OCI-LY1 (cell line): Measurements from ENCODE around the gene HLA-DMB.

Experiments used
- CTCF ChIP-seq: fragments of 200-600 bp; sonication (generic), shearing (Covaris generic); IDR thresholded peaks from 2 replicates; pipeline ENCODE4 v1.5.1; 2017; ENCODE audit warnings: mild to moderate bottlenecking, antibody characterized with exemption, low read length, moderate library complexity, mixed read lengths
- EZH2 ChIP-seq: fragments of 200-600 bp; sonication (generic), shearing (Covaris generic); IDR thresholded peaks from 2 replicates; pipeline ENCODE4 v1.8.0; 2017; ENCODE audit warnings: borderline replicate concordance, mixed run types, mild to moderate bottlenecking, antibody characterized with exemption, low read length, moderate library complexity, mixed read lengths

DNA sequence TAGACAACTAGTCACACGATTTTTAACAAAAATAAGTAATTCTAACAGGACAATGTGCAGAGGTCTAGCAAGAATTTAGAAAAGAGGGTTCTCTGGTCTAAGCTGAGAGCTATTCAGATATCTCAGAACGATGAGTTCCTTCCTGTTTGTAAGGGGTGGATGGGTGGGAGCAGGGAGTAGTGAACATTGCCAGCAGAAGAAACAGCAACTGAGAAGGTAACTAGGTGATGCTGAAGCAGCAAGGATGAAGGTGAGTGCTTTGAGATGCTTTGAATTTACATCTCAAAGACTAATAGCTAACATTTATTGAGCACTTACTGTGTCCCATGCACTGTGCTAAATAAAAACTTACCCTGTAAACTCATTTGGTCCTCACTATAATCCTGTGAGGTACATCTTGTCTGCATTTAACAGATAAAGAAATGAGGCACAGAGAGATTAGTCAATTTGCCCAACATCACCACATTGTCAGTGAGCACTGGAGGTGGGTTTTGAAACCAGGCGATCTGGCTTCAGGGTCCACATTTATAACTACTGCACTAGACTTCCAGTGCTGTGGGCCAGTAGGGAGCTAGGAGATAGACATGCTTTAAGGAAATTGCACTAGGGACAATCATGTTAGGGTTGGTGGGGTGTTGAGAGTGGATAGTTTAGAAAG, 43.3 kb upstream of the HLA-DMB start:
- TF ChIP-seq CTCF (no peak), EZH2 (no peak)
